WI38 (cell line): Measurements from ENCODE around the gene MGAT3.
"Not testable (repeated sequence)": the region's sequence is repeated elsewhere in the genome, so short reads cannot be mapped to it uniquely, and the experiment has no call there.

ENCODE experiments used
- H3K4me3 ChIP-seq: 2 replicates; pipeline ENCODE4 v1.5.1; 2011; ENCODE audit warnings: low read depth, mild to moderate bottlenecking, control low read depth, low read length
- CTCF ChIP-seq: IDR thresholded peaks from 2 replicates; pipeline ENCODE4 v1.5.1; 2012; ENCODE audit warnings: low read depth, mild to moderate bottlenecking, control low read depth, low read length

MGAT3 gene

DNA sequence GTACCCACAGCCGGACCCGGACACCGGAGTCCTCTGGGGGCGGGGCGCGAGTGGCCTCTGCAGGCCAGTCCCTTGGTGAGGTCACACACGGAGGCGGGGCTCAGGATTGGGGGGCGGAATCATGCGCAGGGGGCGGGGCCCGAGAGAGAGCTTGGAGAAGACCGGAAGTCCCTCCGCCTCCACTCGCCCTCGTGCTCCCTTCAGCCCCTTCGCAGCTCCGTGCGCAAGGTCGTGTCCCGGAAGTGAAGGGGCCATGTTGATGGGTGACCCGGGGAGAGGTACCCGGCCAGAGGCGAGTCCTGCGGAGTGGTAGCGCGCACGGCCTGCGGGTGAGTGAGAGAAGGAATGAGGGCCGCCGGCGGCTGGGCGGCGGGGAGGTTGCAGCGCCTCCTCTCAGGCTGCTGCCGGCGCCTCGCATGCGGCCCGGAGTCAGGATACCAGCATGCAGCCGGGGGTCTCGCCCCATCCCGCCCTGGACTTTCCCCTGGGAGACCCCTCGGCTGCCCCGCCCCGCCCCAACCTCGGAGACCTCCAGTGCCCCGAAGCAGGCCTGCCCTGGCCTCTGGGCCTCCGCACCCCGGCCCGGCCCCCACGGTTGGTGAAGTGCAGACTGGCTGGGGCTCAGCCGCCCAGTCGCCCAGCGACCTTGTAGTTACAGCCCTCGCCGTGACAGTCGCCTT lies 45.4 kb downstream of the MGAT3 start, which contains the start of gene MIEF1:
Gene MIEF1, plus strand, starts transcription at position 182 of the 680 bp plus-strand sequence. CDS start 9,005 bp downstream, outside the sequence.
- no peak for TF ChIP-seq CTCF
- H3K4me3 ChIP-seq, result peak within 1 kb of the TSS; percentile 72

- TF ChIP-seq CTCF, result no peak
- peak overlapping the region; percentile 72 for H3K4me3 ChIP-seq
These were observed 46.1 kb downstream of the MGAT3 start for GRCh38 chr22:39502789-39503409.

- no peak for TF ChIP-seq CTCF
- H3K4me3 ChIP-seq, result peak overlapping the region; percentile 72
These were observed 46.8 kb downstream of the MGAT3 start for GRCh38 chr22:39503630-39504029.

GRCh38 chr22:39504071-39504470 lies 47.3 kb downstream of the MGAT3 start:
- TF ChIP-seq CTCF, result no peak
- H3K4me3 ChIP-seq, result no peak overlapping the region

DNA sequence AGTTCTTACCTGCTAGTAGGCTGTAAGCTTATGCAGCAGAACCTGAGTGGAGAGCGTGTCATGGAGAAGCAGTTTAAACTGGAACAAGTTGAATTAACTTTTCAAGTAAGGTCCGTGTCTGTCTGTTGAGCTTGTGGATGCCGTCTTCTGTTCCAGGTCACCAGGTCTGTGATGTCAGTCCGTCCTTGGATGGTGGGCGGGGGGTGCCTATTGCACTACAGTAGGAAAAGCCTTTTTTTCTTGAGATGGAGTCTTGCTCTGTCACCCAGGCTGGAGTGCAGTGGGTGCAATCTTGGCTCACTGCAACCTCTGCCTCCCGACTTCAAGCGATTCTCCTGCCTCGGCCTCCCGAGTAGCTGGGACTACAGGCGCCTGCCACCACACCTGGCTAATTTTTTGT lies 50.2 kb downstream of the MGAT3 start:
- H3K4me3 ChIP-seq, result not testable (repeated sequence)

DNA sequence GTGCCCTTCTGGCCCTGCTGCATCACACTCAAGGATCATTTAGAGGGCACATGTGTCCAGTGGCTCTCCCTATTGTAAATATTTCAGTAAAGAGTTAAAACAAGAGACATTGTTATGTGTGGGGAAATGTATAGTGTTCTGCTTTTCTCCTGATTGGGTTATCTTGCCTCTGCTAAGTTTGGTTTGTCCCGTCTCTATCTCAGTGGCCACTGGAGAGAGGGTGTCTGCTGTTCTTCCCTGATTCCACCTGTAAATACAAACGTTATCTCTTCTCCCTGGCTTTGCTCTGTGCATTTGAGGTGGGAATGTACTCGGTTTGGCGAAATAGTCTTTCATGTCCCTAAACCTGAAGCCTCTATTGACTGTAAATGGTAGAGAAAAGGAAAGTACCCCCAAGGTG lies 51.6 kb downstream of the MGAT3 start:
- no peak for TF ChIP-seq CTCF
- H3K4me3 ChIP-seq, result no peak overlapping the region

DNA sequence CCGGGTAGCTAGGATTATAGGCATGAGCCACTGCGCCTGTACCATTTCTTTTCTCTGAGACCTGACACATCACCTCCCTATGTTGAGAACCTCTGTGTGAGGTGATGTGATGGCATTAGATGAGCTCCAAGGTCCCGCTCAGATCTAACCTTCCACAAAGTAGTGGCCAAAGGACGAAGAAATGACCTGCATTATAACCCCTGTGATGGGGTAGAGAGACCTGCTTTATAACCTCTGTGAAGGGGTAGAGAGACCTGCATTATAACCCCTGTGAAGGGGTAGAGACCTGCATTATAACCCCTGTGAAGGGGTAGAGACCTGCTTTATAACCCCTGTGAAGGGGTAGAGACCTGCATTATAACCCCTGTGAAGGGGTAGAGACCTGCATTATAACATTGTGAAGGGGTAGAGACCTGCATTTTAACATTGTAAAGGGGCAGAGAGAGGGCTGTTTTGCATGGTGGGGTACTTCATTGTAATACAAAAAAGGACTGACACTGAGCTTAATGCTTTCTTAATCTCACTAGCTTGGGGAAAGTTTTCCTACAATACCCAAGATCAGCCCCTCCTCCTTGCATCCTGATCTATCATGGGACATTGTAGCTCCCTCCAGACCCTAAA lies 53.8 kb downstream of the MGAT3 start:
- no peak for TF ChIP-seq CTCF
- no peak overlapping the region for H3K4me3 ChIP-seq
